GM21717 (cell line): Measurements from ENCODE around the gene PRPSAP1.

Experiments
- ATAC-seq: cut with Tn5 transposase; IDR thresholded peaks from one replicate; pipeline ENCODE4 v1.9.1; 2021; ENCODE audit warnings: mild to moderate bottlenecking, moderate library complexity; ENCODE audit not compliant: unreplicated experiment

PRPSAP1 gene

DNA sequence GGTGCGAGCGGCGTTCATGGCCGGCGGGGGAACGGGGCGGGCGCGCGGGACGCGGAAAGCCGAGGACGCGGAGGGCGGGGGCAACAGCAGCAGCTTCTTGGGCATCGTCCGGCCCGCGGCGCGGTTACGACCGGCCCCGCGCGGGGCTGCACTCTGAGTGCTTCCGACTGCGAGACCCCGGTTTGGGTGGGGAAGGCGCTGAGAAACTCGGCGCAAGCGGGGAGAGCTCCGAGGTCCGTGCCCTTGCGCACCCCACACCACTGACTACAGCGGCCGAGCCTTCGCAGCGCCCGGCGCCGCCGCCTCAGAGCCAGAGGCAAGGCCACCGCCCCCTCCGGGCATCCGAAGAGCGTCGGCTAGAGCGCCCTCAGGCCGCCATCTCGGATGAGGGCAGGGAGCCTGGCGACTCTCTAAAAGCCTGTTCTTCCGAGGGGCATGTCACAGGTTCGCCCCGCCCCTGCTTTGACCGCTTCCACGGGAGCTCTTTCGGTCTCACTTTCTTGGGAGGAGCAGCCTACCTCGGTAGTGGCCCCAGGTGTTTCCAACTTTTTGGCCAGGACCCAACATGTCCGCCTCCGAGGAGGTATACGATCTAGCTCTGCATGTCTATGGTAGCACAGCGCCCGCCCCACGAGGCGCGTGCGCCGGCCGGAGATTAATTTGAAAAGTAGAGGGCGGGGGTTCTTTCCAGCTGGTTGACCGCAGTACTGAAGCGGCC, at the start of gene PRPSAP1:
PRPSAP1 (minus strand) TSS at position 318 of the 718 bp plus-strand sequence; CDS start at position 105, 213 bp downstream.
- ATAC-seq = peak; percentile 81

DNA sequence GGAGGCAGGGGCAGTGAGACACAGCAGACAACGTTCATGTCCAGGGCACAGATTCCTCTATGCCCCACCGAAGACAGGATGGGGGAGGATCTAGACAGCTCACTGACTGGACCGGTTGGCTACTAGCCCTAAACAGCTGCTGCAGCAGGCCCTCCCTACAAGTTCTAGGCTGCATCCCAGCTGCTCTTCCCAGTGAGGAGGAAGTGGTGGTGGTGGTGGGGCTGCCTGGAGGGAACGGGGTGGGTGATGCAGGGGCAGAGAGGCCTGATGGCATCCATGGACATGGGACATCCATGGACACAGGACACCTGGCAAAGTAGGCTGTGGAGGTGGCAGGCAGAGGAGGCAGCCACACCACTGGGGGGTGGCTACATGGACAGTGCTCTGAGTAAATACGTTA, 49.0 kb upstream of the PRPSAP1 start:
- no peak for ATAC-seq

DNA sequence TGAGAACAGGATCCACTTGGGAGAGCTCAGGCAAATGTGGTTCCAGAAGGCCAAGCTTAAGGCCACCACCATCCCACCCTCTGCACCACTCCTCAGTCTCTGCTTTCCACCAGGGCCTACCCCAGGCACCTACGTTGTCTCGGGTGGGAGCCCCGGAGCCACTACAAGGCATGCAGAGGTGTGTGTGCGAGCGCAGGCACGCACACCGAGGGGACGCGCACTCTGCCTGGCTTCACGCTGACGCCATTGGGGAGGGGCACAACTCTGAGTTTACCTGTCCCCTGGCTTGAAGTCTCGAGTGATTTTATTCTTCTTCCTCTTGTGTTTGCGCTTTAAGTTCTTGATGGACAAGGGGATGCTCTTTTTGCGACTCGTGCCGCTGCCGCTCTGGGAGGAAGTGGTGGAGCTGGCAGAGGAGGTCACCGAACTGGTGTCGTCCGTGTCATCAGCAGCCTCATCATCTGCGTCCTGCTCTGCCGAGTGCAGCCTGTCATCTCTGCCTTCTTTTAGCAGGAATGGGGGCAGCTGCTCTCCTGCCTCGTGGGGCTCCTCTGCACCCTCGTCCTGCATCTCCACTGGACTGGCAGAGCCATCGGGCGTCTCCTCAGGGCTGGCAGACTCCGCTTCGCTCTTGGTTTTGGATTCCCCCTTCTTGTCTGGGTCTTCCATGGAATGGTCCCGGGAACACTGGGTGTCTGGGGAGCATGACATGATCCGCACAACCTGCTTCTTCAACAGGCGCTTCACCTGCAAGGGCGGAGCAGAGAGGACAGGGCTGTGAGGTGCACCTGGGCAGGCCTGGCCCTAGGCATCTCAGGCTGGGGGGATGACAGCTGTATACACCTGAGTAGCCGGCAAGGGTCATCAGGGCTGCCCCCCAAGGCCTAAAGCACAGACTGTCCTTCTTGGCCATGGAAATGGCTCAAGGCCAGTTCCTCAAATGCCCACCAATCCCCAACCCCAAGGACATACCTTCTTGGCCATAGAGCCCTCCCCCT, 45.8 kb upstream of the PRPSAP1 start:
- no peak for ATAC-seq

DNA sequence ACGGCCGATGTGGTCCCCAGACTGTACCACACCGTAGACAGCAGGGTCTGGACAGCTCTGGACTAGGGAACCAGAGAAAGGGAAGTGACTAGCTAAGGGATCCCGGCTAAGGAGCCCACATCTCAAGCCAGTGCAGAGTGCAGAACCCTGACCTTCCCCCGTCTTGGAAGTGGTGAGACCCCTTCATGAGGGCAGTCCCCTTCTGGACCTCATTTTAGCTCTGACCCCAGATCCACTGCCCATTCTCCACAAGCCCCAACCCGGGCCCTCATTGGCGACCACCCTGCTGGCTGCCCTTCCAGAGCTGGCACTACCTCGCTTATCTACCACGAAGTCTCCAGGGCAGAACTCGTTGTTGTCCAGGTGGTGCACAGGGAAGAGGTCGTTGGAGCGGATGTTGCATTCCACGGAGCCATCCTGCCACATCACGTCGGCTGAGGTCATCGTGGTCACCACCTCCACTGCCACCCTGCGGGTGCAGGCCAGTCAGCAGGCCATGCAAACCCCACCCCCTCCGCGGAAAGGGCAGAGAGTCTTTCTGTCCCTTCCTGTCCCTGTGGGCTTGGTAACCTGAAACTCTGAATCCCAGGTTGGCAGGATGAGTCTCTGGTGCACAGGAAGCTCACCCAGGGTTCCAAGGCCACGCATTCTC, 44.9 kb upstream of the PRPSAP1 start:
- ATAC-seq = no peak

DNA sequence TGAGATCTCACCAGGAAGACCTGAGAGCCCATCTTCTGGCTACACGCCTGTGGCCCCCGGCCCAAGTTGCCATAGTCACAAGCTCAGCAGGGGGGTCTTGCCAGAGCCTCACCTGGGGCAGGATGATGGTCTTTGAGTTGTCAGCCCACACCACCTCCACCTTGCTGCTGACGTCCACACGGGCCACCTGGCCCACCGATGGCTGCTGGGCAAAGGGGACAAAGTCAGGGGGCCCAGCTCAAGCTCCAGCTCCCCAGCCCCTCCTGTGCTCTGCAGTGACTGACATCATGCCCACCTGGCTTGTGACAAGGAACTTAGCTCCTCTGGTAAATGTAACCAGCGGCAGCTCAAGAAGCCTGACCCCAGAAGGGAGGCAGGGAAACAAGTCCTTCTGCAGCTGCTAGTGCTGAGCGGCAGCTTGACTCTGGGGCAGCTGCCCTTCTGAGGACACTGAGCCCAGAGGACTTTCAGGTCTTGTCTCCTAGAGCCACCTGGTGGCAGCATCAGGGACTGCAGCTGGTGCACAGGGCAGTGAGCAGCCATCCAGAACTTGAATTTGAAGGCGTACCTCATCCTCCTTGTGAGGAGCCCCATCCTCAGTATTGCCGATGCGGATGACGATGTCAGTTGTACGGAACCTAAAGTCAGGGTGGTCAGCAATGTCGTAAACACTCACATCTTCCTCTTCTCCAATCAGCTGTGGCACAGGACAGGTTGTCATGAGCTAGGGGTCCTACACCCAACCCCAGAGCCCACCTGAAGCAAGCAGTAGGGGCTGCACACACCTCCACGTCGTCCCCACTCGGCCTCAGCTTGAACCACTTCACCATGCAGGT, 44.2 kb upstream of the PRPSAP1 start:
- no peak for ATAC-seq

DNA sequence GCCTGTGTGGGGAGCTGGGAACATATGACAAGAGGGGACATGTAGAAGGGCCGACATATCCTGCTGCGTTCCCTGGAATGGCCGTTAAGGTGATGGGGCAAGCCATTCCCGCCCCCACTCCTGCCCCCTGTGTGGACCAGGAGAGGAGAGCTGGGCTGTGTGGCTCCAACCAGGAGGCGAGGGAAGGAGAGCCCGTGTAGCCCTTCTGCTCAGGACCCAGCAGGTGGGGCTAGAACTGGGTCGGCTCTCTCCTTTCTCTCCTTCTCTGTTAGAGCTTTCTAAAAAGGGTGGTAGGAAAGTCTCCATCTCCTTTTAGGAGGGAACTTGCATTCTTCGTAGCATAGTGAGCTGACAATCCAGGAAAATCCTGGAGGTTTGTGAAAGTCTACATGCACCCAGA, 43.5 kb upstream of the PRPSAP1 start:
- no peak for ATAC-seq

- no peak for ATAC-seq
These were observed 42.3 kb upstream of the PRPSAP1 start for GRCh38 chr17:76395980-76396379.

DNA sequence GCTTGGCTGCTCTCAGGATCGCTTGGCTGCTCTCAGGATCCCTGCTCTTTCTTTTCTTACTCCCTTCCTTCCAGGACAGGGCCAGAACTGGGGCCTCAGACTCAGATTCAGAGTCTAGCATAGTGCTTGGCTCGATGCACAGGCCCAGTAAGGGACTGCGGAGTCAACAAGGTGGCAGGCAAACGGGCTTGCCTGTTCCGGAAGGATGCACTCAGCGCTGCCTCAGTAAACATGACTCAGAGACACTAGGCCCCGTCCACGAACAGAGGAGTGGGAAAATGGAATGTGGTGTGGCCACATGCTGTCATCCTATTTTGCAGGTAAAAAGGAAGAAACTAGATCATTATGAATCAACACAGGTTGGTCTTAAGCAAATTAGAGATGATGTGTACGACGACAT, 40.5 kb upstream of the PRPSAP1 start:
- no peak for ATAC-seq

DNA sequence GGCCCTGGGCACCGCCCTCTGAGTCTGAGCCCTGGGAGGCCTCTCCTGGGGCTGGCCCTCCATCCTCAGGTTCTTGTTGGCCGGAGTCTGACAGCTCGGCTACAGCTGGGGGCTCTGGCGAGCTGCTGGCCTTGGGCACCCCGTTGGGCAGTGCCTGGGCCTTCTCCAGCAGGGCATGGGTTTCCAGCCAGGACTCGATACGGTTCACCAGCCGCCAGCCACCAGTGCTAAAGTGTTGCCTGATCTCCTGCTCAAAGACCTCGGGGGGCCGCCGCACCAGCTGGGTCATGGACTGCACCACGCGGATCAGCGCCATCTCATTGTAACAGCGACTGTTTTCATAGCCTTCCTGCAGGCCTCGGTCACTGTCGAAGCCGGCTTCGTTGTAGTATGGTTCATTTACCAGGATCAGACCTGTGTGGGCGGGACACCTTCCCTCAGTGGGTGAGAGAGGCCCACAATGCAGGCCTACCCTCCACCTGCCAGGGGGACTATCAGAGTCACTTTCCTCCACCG, 37.5 kb upstream of the PRPSAP1 start:
- ATAC-seq = no peak

DNA sequence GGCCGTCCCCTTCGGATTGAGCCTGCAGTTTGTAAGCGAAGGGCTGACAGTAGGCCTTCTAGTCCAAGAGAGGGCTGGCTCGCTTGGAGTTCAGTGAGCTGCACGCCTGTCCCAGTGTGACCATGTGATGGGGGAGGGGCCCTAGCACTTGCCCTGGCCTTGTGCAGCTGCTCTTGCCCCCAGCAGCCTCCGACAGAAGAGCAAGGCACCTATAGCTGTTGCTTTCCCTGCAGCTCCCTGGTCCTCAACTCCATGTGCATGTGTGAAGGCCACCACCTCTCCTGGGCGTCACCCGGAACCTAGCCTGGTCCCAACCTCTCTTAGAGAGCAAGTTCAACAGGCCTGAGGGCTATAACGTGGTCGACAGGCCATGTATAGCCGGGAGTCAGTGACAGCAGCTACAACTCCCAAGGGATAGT, 36.3 kb upstream of the PRPSAP1 start:
- no peak for ATAC-seq

- ATAC-seq = no peak
These were observed 35.5 kb upstream of the PRPSAP1 start for GRCh38 chr17:76388966-76389888.

DNA sequence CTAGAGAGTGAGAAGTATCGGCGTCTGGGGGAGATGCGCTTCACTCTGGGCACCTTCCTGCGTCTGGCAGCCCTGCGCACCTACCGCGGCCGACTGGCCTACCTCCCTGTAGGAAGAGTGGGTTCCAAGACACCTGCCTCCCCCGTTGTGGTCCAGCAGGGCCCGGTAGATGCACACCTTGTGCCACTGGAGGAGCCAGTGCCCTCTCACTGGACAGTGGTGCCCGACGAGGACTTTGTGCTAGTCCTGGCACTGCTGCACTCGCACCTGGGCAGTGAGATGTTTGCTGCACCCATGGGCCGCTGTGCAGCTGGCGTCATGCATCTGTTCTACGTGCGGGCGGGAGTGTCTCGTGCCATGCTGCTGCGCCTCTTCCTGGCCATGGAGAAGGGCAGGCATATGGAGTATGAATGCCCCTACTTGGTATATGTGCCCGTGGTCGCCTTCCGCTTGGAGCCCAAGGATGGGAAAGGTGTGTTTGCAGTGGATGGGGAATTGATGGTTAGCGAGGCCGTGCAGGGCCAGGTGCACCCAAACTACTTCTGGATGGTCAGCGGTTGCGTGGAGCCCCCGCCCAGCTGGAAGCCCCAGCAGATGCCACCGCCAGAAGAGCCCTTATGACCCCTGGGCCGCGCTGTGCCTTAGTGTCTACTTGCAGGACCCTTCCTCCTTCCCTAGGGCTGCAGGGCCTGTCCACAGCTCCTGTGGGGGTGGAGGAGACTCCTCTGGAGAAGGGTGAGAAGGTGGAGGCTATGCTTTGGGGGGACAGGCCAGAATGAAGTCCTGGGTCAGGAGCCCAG, 33.5 kb upstream of the PRPSAP1 start:
- ATAC-seq = no peak

DNA sequence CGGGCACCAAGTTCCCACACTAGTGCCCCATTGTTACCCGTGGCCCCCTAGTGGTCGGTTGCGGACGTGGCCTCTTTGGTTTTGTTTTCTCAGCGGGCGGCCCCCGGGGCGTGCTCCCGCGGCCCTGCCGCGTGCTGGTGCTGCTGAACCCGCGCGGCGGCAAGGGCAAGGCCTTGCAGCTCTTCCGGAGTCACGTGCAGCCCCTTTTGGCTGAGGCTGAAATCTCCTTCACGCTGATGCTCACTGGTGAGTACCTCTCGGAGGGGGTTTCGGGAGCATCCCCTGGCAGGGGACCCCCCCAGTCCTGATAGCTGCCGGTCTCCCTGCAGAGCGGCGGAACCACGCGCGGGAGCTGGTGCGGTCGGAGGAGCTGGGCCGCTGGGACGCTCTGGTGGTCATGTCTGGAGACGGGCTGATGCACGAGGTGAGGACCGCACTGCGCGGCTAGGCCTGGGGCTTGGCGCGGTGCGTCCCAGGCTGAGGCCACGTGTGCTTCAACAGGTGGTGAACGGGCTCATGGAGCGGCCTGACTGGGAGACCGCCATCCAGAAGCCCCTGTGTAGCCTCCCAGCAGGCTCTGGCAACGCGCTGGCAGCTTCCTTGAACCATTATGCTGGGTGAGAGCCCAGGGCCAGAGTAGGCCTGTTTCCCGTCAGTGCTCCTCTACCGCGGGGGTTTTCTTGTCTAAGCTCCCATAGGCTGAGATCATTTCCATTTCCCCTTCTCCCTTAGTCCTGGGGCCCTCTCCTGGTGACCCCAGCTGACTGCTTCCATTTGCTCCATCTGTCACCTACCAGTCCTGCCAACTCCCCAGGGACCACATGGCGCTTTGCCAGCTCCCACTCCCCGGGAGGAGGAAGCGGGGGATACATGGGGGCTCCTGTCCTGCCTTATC, 32.4 kb upstream of the PRPSAP1 start:
- ATAC-seq = no peak

DNA sequence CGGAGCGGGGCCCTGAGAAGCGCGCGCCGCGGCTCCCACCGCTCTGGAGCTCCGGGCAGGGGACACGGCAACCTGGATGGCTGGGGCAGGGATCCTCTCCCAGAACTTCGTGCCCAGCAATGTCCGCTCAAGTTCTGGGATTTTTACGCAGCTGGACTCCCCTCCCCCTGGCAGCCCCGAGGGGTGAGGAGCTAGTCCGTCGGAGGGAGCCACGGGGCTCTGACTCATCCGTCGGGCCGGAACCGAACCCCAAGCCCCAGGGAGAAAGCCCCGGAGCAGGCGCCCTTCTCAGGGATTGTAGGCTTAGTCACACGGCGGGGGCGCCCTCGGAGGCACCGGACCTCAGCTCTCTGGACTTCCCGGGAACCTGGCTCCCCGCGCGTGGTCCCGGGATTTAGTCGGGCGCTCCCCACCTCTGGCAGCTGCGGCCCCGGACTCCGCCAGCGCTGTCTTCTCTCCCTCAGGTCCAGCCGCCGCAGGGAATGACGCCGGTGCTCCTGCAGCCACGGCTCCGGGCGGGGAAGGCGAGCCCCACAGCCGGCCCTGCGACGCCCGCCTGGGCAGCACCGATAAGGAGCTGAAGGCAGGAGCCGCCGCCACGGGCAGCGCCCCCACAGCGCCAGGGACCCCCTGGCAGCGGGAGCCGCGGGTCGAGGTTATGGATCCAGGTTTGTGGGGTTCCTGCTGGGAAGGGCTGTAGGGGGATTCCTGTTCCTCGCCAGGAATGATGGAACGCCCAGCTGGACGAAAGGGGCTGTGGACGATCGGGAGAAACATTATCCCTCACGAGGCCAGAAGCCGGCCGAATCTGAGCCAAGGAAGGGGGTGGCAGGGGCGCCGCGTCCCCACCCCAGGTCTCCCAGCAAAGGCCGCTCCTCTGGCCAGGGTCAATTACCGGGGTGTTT, 31.5 kb upstream of the PRPSAP1 start:
- no peak for ATAC-seq

DNA sequence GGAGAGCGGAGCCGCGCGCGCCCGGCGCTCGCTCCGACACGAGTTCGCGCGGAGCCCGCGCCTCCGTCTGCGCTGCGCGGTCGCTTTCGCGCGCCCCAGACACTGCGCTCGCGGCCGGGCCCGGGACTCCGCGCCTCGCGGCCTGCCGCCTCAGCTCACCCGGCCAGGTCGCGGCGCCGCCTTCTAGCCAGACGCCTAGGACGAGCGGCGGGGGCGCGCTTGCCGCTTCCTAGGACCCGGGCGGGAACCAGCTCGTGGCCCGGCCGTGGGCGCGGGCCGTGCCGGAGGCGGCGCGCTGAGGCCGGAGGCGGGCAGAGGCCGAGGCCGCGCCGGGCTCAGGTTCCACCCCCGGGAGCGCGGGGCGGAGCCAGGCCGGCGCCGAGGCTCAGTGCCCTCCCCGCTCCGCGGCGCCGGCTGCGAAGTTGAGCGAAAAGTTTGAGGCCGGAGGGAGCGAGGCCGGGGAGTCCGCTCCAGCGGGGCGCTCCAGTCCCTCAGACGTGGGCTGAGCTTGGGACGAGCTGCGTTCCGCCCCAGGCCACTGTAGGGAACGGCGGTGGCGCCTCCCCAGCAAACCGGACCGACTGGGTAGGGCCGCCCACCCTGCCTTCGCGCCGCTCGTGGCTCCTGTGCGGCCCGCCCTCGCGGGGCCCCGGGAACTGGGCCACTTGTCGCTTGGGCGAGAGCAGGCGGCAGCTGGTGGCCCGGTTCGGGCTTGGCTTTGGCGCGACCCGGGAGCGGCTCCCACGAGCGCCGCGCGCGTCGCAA, 30.7 kb upstream of the PRPSAP1 start, which contains the start of gene SPHK1:
SPHK1 (plus strand) TSS at position 388 of the 765 bp plus-strand sequence. CDS start 1,036 bp downstream, outside the sequence.
- ATAC-seq = peak; percentile 37
